Measurements from ENCODE around the gene CX3CL1. TPM values are rescaled to one million over a fixed set of nuclear protein-coding genes. Genes with fewer than 3 reads are reported as not detected.

The CX3CL1 gene
- total RNA-seq, 6 donors from 2014 or later, result 6.3 to 106 (median 31.7) TPM

DNA sequence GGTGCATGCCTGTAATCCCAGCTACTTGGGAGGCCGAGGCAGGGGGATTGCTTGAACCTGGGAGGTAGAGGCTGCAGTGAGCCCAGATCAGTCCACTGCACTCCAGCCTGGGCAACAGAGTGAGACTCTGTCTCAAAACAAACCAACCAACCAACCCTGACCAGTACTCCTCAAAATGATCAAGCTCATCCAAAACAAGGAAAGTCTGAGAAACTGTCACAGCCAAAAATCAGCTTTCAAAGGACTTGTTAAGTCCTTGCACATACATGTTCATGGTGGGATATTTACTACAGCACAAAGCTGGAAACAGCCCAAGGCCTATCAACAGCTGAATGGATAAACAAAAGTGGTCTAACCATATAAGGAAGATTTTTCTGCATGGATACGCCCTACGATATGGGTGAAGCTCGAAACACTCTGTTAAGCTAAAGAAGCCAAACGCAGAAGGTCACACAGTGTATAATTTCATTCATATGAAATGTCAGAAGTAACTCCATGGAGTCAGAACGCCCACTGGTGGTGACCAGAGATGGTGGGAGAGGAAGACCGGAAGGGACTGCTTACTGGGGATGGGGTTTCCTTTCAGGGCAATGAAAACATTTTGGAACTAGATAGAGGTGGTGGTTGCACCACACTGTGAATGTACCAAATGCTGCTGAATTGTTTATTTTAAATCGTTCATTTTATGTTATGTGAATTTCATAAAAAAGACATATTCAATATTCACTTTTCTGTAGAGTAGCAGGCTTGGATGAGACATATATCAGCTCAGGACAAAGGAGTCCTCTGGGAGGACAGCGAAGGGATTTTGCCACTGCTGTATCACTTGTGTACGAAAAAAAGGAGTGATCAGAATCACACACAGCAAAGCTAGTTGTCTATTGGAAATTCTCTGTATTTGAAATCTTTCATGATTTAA is 50.0 kb downstream of the CX3CL1 start:
- peaks cover 0 to 13% (median 5%) of the 10 kb centered on the region in 4 donors for H3K36me3 ChIP-seq
- no peaks in the 10 kb centered on the region for H3K9me3 ChIP-seq
- H3K4me3 ChIP-seq, result no peak overlapping the region
- TF ChIP-seq EP300 (IDR thresholded peaks at IDR 0.05), result no peak
- TF ChIP-seq POLR2A (IDR thresholded peaks at IDR 0.05), result no peak
- TF ChIP-seq CTCF (IDR thresholded peaks at IDR 0.05), result peak; percentile 30 to 60 (median 50)
- no peak for TF ChIP-seq POLR2AphosphoS5 (IDR thresholded peaks at IDR 0.05)
- peak in 1 of 2 donors; percentile 65 for ATAC-seq (ENCODE audit: low FRiP score in 2 of 2)
- no peaks in the 10 kb centered on the region for H3K27me3 ChIP-seq
- no peak for DNase-seq
- 31 to 44% methylated on average over 9 to 10 of the region's 10 CpGs for WGBS, 2 donors
- peaks cover 12 to 35% (median 31%) of the 10 kb centered on the region in 4 donors for H3K4me1 ChIP-seq
- H3K27ac ChIP-seq, result peak overlapping the region in 2 of 4 donors; percentile 18 to 36

GRCh38 chr16:57423152-57423551 is 50.9 kb downstream of the CX3CL1 start:
- ATAC-seq (ENCODE audit: low FRiP score in 2 of 2) (no peak), DNase-seq (no peak)
- H3K27ac ChIP-seq, result peak overlapping the region in 1 of 4 donors; percentile 18
- peaks cover 7 to 29% (median 25%) of the 10 kb centered on the region in 4 donors for H3K4me1 ChIP-seq
- WGBS, 2 donors, result 75 to 79% methylated on average over 2 of the region's 2 CpGs
- H3K36me3 ChIP-seq, result peaks cover 0 to 21% (median 12%) of the 10 kb centered on the region in 4 donors
- H3K9me3 ChIP-seq, result no peaks in the 10 kb centered on the region
- no peaks in the 10 kb centered on the region for H3K27me3 ChIP-seq
- no peak overlapping the region for H3K4me3 ChIP-seq
- TF ChIP-seq CTCF (IDR thresholded peaks at IDR 0.05) (no peak), POLR2A (IDR thresholded peaks at IDR 0.05) (no peak)

GRCh38 chr16:57424583-57424982 is 52.3 kb downstream of the CX3CL1 start:
- no peak for DNase-seq
- ATAC-seq (ENCODE audit: low FRiP score in 2 of 2), result no peak
- WGBS, 2 donors, result 69 to 75% methylated on average over 3 of the region's 3 CpGs

GRCh38 chr16:57426356-57426755 is 54.1 kb downstream of the CX3CL1 start:
- Histone ChIP-seq H3K36me3 (peaks cover 17 to 50% (median 41%) of the 10 kb centered on the region in 4 donors), H3K4me1 (peaks cover 0 to 18% (median 13%) of the 10 kb centered on the region in 4 donors), H3K9me3 (no peaks in the 10 kb centered on the region), H3K27me3 (no peaks in the 10 kb centered on the region), H3K27ac (no peak overlapping the region), H3K4me3 (no peak overlapping the region)
- TF ChIP-seq EP300 (IDR thresholded peaks at IDR 0.05) (no peak), POLR2A (IDR thresholded peaks at IDR 0.05) (no peak), CTCF (IDR thresholded peaks at IDR 0.05) (no peak), POLR2AphosphoS5 (IDR thresholded peaks at IDR 0.05) (no peak)
- DNase-seq (no peak), ATAC-seq (ENCODE audit: low FRiP score in 2 of 2) (peak in 1 of 2 donors; percentile 28)
- WGBS, 2 donors, result 75 to 94% methylated on average over 5 to 7 of the region's 7 CpGs

More at GRCh38 chr16:57424583-57424982, 52.3 kb downstream of the CX3CL1 start:
- H3K4me3 ChIP-seq, result no peak overlapping the region
- peak overlapping the region in 2 of 4 donors; percentile 27 to 42 for H3K27ac ChIP-seq
- TF ChIP-seq EP300 (IDR thresholded peaks at IDR 0.05), result no peak
- TF ChIP-seq POLR2A (IDR thresholded peaks at IDR 0.05), result no peak
- no peaks in the 10 kb centered on the region for H3K27me3 ChIP-seq
- H3K36me3 ChIP-seq, result peaks cover 8 to 33% (median 24%) of the 10 kb centered on the region in 4 donors
- H3K9me3 ChIP-seq, result no peaks in the 10 kb centered on the region
- H3K4me1 ChIP-seq, result peaks cover 0 to 18% (median 13%) of the 10 kb centered on the region in 4 donors

DNA sequence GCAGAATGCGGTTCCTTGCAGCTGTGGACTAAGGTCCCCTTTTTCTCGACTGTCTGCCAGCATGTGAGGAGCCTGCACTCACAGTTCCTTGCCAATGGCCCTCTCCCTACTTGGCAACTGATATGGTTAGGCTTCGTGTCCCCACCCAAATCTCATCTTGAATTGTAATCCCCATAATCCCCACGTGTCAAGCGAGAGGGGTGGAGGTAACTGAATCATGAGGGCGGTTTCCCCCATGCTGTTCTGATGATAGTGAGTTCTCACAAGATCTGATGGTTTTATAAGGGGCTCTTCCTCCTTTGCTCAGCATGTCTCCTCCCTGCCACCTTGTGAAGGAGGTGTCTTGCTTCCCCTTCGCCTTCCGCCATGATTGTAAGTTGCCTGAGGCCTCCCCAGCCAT is 55.0 kb downstream of the CX3CL1 start:
- peaks cover 24 to 60% (median 51%) of the 10 kb centered on the region in 4 donors for H3K36me3 ChIP-seq
- H3K4me3 ChIP-seq, result no peak overlapping the region
- H3K27ac ChIP-seq, result no peak overlapping the region
- no peak for TF ChIP-seq POLR2AphosphoS5 (IDR thresholded peaks at IDR 0.05)
- H3K4me1 ChIP-seq, result peaks cover 0 to 14% (median 7%) of the 10 kb centered on the region in 4 donors
- H3K9me3 ChIP-seq, result no peaks in the 10 kb centered on the region
- 84 to 93% methylated on average over 8 of the region's 8 CpGs for WGBS, 2 donors
- H3K27me3 ChIP-seq, result no peaks in the 10 kb centered on the region
- DNase-seq (no peak), ATAC-seq (ENCODE audit: low FRiP score in 2 of 2) (no peak)

All from upper lobe of left lung (tissue), 6 donors.